Measurements from ENCODE around the gene NARS2.

The NARS2 gene

DNA sequence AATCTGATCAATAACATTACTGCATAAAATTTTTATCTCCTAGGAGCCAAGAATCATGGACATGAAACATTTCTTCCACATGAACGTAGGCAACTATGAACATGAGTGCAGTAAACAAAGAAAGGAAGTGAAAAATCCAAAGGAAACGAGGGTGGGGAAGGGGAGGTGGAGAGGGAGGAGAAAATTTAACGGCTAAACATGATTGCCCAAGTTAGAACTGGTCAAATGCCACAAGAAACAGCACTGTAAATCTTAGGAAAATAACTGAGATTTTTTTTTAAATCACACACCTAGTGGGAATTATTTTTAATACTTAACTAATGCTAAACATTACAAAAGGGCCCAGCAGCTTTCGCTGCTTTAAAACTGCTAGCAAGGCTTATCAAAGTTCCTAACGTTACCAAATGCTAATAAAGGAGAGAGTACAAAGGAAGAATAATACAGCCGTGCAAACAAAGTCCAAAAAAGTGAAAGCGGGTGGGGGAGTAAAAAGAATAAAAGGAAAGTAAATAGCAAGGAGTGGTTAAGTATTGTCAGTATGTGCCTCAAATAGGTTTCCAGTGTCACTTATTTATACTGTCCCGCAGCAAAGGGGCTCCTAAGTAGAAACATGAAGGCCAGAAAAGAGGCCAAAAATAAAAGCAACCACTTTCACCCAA lies 13.7 kb downstream of the NARS2 start:
- no peaks in the 10 kb centered on the region for H4K20me1 ChIP-seq (ENCODE audit: control insufficient read depth, insufficient read depth, low read depth, low read length)
- H3K4me3 ChIP-seq (ENCODE audit: low read length): peak overlapping the region; percentile 53
- H3K9me2 ChIP-seq (replicated peaks; ENCODE audit: control insufficient read depth, low read length): no peaks in the 10 kb centered on the region
- H3K27me3 ChIP-seq (ENCODE audit: control insufficient read depth, low read length): no peaks in the 10 kb centered on the region
- TF ChIP-seq, protein P1, sequence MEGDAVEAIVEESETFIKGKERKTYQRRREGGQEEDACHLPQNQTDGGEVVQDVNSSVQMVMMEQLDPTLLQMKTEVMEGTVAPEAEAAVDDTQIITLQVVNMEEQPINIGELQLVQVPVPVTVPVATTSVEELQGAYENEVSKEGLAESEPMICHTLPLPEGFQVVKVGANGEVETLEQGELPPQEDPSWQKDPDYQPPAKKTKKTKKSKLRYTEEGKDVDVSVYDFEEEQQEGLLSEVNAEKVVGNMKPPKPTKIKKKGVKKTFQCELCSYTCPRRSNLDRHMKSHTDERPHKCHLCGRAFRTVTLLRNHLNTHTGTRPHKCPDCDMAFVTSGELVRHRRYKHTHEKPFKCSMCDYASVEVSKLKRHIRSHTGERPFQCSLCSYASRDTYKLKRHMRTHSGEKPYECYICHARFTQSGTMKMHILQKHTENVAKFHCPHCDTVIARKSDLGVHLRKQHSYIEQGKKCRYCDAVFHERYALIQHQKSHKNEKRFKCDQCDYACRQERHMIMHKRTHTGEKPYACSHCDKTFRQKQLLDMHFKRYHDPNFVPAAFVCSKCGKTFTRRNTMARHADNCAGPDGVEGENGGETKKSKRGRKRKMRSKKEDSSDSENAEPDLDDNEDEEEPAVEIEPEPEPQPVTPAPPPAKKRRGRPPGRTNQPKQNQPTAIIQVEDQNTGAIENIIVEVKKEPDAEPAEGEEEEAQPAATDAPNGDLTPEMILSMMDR (IDR thresholded peaks at IDR 0.05; ENCODE audit: low read depth, low read length, poor library complexity, severe bottlenecking): no peak
- TF ChIP-seq EZH2phosphoT487 (IDR thresholded peaks at IDR 0.05; ENCODE audit: borderline replicate concordance, low read length): no peak
- H3K36me3 ChIP-seq (ENCODE audit: control insufficient read depth, low read length): peaks cover 72% of the 10 kb centered on the region
- peak overlapping the region; percentile 71 for H3K4me2 ChIP-seq (ENCODE audit: low read length)
- H3K4me1 ChIP-seq (ENCODE audit: control insufficient read depth, low read length): peaks cover 36% of the 10 kb centered on the region
- no peaks in the 10 kb centered on the region for H3K9me3 ChIP-seq (ENCODE audit: control insufficient read depth, insufficient read depth, low read length)
- peaks cover 55% of the 10 kb centered on the region for H3K79me2 ChIP-seq (ENCODE audit: control insufficient read depth, low read length)
- no peaks in the 10 kb centered on the region for H3F3A ChIP-seq (ENCODE audit: control insufficient read depth, insufficient read depth)
- H3K27ac ChIP-seq (ENCODE audit: low read depth, low read length): peak overlapping the region; percentile 54

DNA sequence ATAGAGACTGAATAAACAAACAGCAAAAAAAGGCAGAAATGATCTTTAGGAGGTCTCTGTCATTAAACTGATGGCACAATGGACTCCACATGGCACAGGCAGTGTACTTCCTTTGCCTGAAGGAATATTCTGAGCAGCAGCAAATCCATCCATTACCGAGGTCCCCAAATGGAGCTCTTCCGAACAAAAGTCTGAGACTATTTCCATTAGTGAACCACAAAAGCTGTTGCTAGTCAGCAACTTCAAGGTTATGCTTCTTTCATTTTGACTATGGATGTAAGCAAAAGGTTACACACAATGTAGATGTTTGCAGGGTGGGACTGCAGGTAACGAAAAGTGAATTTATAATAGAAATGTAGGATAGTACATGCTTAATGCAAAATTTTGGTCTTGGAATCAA lies 14.5 kb downstream of the NARS2 start:
- H3K27me3 ChIP-seq (ENCODE audit: control insufficient read depth, low read length): no peaks in the 10 kb centered on the region
- peaks cover 36% of the 10 kb centered on the region for H3K4me1 ChIP-seq (ENCODE audit: control insufficient read depth, low read length)
- TF ChIP-seq EZH2phosphoT487 (IDR thresholded peaks at IDR 0.05; ENCODE audit: borderline replicate concordance, low read length): no peak
- TF ChIP-seq, protein P1 (IDR thresholded peaks at IDR 0.05; ENCODE audit: low read depth, low read length, poor library complexity, severe bottlenecking): no peak
- H3K4me3 ChIP-seq (ENCODE audit: low read length): peak overlapping the region; percentile 53
- H3K9me3 ChIP-seq (ENCODE audit: control insufficient read depth, insufficient read depth, low read length): no peaks in the 10 kb centered on the region
- peaks cover 55% of the 10 kb centered on the region for H3K79me2 ChIP-seq (ENCODE audit: control insufficient read depth, low read length)
- H3K9me2 ChIP-seq (replicated peaks; ENCODE audit: control insufficient read depth, low read length): no peaks in the 10 kb centered on the region
- H3K4me2 ChIP-seq (ENCODE audit: low read length): peak overlapping the region; percentile 71
- H3K36me3 ChIP-seq (ENCODE audit: control insufficient read depth, low read length): peaks cover 72% of the 10 kb centered on the region
- H3K27ac ChIP-seq (ENCODE audit: low read depth, low read length): peak overlapping the region; percentile 54; the same call in 1 of the 2 replicates
- no peaks in the 10 kb centered on the region for H4K20me1 ChIP-seq (ENCODE audit: control insufficient read depth, insufficient read depth, low read depth, low read length)
- H3F3A ChIP-seq (ENCODE audit: control insufficient read depth, insufficient read depth): no peaks in the 10 kb centered on the region

DNA sequence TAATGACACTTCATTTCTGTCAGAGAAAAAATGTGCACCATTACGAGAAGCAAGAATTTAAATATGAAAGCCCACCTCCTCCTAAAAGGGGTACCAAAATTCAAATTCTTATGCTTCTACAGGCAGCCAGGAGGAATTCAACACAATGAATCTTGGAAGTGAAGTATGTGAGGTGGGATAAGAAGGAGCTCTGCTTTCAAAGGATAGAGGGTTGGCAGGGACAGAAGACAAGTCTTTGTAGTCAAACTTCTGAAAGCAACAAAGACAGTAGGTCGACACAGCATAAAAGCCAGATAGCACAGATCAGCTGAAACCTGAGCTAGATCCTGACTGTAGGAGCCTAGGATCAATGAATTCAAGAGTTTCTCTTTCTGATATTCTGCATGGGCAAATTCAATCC lies 17.4 kb downstream of the NARS2 start:
- Histone ChIP-seq H3F3A (ENCODE audit: control insufficient read depth, insufficient read depth) (no peaks in the 10 kb centered on the region), H3K4me2 (ENCODE audit: low read length) (no peak overlapping the region), H3K9me2 (replicated peaks; ENCODE audit: control insufficient read depth, low read length) (no peaks in the 10 kb centered on the region), H3K79me2 (ENCODE audit: control insufficient read depth, low read length) (peaks cover 31% of the 10 kb centered on the region), H3K27ac (ENCODE audit: low read depth, low read length) (no peak overlapping the region), H3K9me3 (ENCODE audit: control insufficient read depth, insufficient read depth, low read length) (no peaks in the 10 kb centered on the region), H3K4me3 (ENCODE audit: low read length) (no peak overlapping the region), H3K4me1 (ENCODE audit: control insufficient read depth, low read length) (peaks cover 28% of the 10 kb centered on the region), H3K36me3 (ENCODE audit: control insufficient read depth, low read length) (peaks cover 65% of the 10 kb centered on the region), H3K27me3 (ENCODE audit: control insufficient read depth, low read length) (no peaks in the 10 kb centered on the region), H4K20me1 (ENCODE audit: control insufficient read depth, insufficient read depth, low read depth, low read length) (no peaks in the 10 kb centered on the region)
- TF ChIP-seq, protein P1 (IDR thresholded peaks at IDR 0.05; ENCODE audit: low read depth, low read length, poor library complexity, severe bottlenecking): no peak
- no peak for TF ChIP-seq EZH2phosphoT487 (IDR thresholded peaks at IDR 0.05; ENCODE audit: borderline replicate concordance, low read length)
